ENCODE results near the gene IQSEC1. TPM values are rescaled to one million over a fixed set of nuclear protein-coding genes. Genes with fewer than 3 reads are reported as not detected.

The IQSEC1 gene
- polyA plus RNA-seq, 4 donors = 27.2 to 45.5 (median 34.7) TPM

GRCh38 chr3:12922881-12923431, 150.3 kb downstream of the IQSEC1 start:
- no peak for DNase-seq (ENCODE audit: low read depth in 4 of 4, low spot score in 3 of 4)

- DNase-seq (ENCODE audit: low read depth in 4 of 4, low spot score in 3 of 4) = no peak
These were observed 150.9 kb downstream of the IQSEC1 start for GRCh38 chr3:12922306-12922705.

GRCh38 chr3:12921736-12922135, 151.5 kb downstream of the IQSEC1 start:
- DNase-seq (ENCODE audit: low read depth in 4 of 4, low spot score in 3 of 4) = no peak

GRCh38 chr3:12920967-12921366, 152.3 kb downstream of the IQSEC1 start:
- DNase-seq (ENCODE audit: low read depth in 4 of 4, low spot score in 3 of 4) = no peak

- no peak for DNase-seq (ENCODE audit: low read depth in 4 of 4, low spot score in 3 of 4)
These were observed 154.0 kb downstream of the IQSEC1 start for GRCh38 chr3:12919205-12919604.

GRCh38 chr3:12918231-12918630, 155.0 kb downstream of the IQSEC1 start:
- DNase-seq (ENCODE audit: low read depth in 4 of 4, low spot score in 3 of 4) = no peak

- DNase-seq (ENCODE audit: low read depth in 4 of 4, low spot score in 3 of 4) = no peak
These were observed 157.1 kb downstream of the IQSEC1 start for GRCh38 chr3:12916159-12916558.

GRCh38 chr3:12914088-12914487, 159.1 kb downstream of the IQSEC1 start:
- DNase-seq (ENCODE audit: low read depth in 4 of 4, low spot score in 3 of 4) = no peak

GRCh38 chr3:12911881-12912415, 161.3 kb downstream of the IQSEC1 start:
- DNase-seq (ENCODE audit: low read depth in 4 of 4, low spot score in 3 of 4) = no peak

GRCh38 chr3:12910356-12911099, 162.7 kb downstream of the IQSEC1 start:
- no peak for DNase-seq (ENCODE audit: low read depth in 4 of 4, low spot score in 3 of 4)

GRCh38 chr3:12909710-12910109, 163.5 kb downstream of the IQSEC1 start:
- DNase-seq (ENCODE audit: low read depth in 4 of 4, low spot score in 3 of 4) = no peak

GRCh38 chr3:12908859-12909258, 164.4 kb downstream of the IQSEC1 start:
- no peak for DNase-seq (ENCODE audit: low read depth in 4 of 4, low spot score in 3 of 4)

GRCh38 chr3:12908136-12908730, 165.0 kb downstream of the IQSEC1 start:
- DNase-seq (ENCODE audit: low read depth in 4 of 4, low spot score in 3 of 4) = no peak

GRCh38 chr3:12907729-12908128, 165.5 kb downstream of the IQSEC1 start:
- no peak for DNase-seq (ENCODE audit: low read depth in 4 of 4, low spot score in 3 of 4)

- no peak for DNase-seq (ENCODE audit: low read depth in 4 of 4, low spot score in 3 of 4)
These were observed 165.9 kb downstream of the IQSEC1 start for GRCh38 chr3:12907296-12907695.

GRCh38 chr3:12906916-12907290, 166.3 kb downstream of the IQSEC1 start:
- DNase-seq (ENCODE audit: low read depth in 4 of 4, low spot score in 3 of 4) = no peak

- DNase-seq (ENCODE audit: low read depth in 4 of 4, low spot score in 3 of 4) = no peak
These were observed 166.9 kb downstream of the IQSEC1 start for GRCh38 chr3:12906141-12906915.

- peak in 2 of 4 donors; percentile 35 to 39 for DNase-seq (ENCODE audit: low read depth in 4 of 4, low spot score in 3 of 4)
These were observed 167.7 kb downstream of the IQSEC1 start for GRCh38 chr3:12905316-12906071.

GRCh38 chr3:12904951-12905315, 168.3 kb downstream of the IQSEC1 start:
- DNase-seq (ENCODE audit: low read depth in 4 of 4, low spot score in 3 of 4) = no peak

GRCh38 chr3:12903881-12904280, 169.3 kb downstream of the IQSEC1 start:
- no peak for DNase-seq (ENCODE audit: low read depth in 4 of 4, low spot score in 3 of 4)

Data from left renal pelvis (tissue), 4 donors.